ENCODE data around the gene RASGRP2. TPM values are rescaled to one million over a fixed set of nuclear protein-coding genes. Genes with fewer than 3 reads are reported as not detected.

The RASGRP2 gene
- total RNA-seq, 1 experiment from 2014 or later = 26.9 TPM

DNA sequence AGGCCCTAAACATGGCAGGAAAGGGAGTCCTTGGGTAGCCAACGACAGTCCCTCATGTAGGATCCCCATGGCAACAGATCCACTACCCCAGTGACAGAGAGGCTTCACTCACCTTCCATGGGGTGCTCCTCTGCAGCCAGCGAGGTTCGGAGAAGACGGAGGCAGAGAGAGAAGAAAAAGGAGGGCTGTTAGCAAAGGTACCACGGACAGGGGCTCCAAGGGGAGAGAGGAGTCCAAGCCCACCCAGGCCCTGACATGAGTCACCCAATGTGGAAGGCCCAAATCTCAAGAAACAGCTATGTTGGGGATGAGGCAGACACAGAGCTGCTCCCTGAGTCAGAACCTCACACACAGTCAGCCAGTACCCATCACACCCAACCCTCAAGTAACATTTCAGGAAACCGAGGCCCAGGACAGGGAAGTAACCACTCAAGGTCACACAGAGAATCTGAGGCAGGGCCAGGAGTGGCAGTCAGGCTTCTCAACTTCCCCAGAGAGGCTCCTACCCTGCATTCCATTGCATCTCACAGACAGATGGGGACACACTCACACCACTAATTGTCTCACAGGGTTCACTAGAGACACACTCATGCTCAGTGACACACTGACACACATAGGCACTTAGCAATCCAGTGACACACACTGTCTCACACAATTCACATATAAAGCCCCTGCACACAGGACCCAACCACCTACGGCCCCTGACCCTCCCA lies 46.1 kb downstream of the RASGRP2 start:
- WGBS (ENCODE audit: extremely low coverage, insufficient read length, low lambda C conversion rate) = no CpG with 5 or more reads among the region's 7 CpGs
- H3K23ac ChIP-seq (ENCODE audit: insufficient read length, low read depth, low read length) = no peak overlapping the region
- DNase-seq = no peak

More for the DNA sequence above, 46.1 kb downstream of the RASGRP2 start:
- Mint-ChIP-seq H3K27me3 (ENCODE audit: low read depth) (peaks cover 70% of the 10 kb centered on the region), H3K27ac (no peak overlapping the region), H3K36me3 (ENCODE audit: insufficient read depth in 1 of 3, low read depth in 3 of 3) (0 out of 7 replicates have a peak, but pooled peaks cover 0 to 3% (median 2%) of the 10 kb centered on the region in 3 experiments), H3K9me3 (peaks cover 3 to 4% of the 10 kb centered on the region in 2 experiments; a peak in 4 of 5 replicates), H3K4me1 (peaks cover 10 to 16% of the 10 kb centered on the region in 2 experiments), H3K4me3 (no peak overlapping the region)
- H2BK120ac ChIP-seq (ENCODE audit: low read depth, low read length, poor library complexity, severe bottlenecking) = no peak overlapping the region
- H3T11ph ChIP-seq (ENCODE audit: low read length) = no peak overlapping the region
- H3K9me3 ChIP-seq (ENCODE audit: control insufficient read depth, low read depth, low read length) = no peaks in the 10 kb centered on the region
- no peaks in the 10 kb centered on the region for H3K79me1 ChIP-seq (ENCODE audit: insufficient read depth, low read depth, low read length, poor library complexity, severe bottlenecking)
- H4K20me1 ChIP-seq (ENCODE audit: control insufficient read depth, insufficient read depth, insufficient read length) = no peaks in the 10 kb centered on the region
- H2AK5ac ChIP-seq (ENCODE audit: insufficient read length, low read length) = no peak overlapping the region
- no peaks in the 10 kb centered on the region for H3K27me3 ChIP-seq (ENCODE audit: insufficient read depth, low read length)
- no peak overlapping the region for H3K27ac ChIP-seq (ENCODE audit: insufficient read length, low read depth, low read length)
- no peaks in the 10 kb centered on the region for H3K23me2 ChIP-seq (ENCODE audit: insufficient read length, low read depth, low read length, poor library complexity, severe bottlenecking)
- H2BK5ac ChIP-seq (ENCODE audit: insufficient read length, low read length) = no peak overlapping the region
- no peak overlapping the region for H3K18ac ChIP-seq (ENCODE audit: insufficient read length, low read depth, low read length)
- H4K91ac ChIP-seq (ENCODE audit: insufficient read length, low read depth, low read length) = no peak overlapping the region
- H3K56ac ChIP-seq (ENCODE audit: insufficient read length, low read depth, low read length) = no peak overlapping the region
- no peak overlapping the region for H2AFZ ChIP-seq (ENCODE audit: low read length)
- H3K4me1 ChIP-seq (ENCODE audit: insufficient read depth, low read length) = no peaks in the 10 kb centered on the region
- no peak overlapping the region for H3K4me2 ChIP-seq (ENCODE audit: insufficient read depth, insufficient read length, low read length)
- no peak overlapping the region for H3K14ac ChIP-seq (ENCODE audit: insufficient read depth, low read length)
- H2BK20ac ChIP-seq (ENCODE audit: low read depth, low read length, poor library complexity, severe bottlenecking) = no peak overlapping the region
- H3K79me2 ChIP-seq (ENCODE audit: insufficient read depth, low read length) = no peaks in the 10 kb centered on the region
- H3K9ac ChIP-seq (ENCODE audit: extremely low read depth, insufficient read length, low read length) = no peak overlapping the region
- TF ChIP-seq, protein P1, sequence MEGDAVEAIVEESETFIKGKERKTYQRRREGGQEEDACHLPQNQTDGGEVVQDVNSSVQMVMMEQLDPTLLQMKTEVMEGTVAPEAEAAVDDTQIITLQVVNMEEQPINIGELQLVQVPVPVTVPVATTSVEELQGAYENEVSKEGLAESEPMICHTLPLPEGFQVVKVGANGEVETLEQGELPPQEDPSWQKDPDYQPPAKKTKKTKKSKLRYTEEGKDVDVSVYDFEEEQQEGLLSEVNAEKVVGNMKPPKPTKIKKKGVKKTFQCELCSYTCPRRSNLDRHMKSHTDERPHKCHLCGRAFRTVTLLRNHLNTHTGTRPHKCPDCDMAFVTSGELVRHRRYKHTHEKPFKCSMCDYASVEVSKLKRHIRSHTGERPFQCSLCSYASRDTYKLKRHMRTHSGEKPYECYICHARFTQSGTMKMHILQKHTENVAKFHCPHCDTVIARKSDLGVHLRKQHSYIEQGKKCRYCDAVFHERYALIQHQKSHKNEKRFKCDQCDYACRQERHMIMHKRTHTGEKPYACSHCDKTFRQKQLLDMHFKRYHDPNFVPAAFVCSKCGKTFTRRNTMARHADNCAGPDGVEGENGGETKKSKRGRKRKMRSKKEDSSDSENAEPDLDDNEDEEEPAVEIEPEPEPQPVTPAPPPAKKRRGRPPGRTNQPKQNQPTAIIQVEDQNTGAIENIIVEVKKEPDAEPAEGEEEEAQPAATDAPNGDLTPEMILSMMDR (conservative IDR thresholded peaks at IDR 0.05) = no peak
- no peak overlapping the region for H2BK15ac ChIP-seq (ENCODE audit: low read depth, low read length)
- H2BK12ac ChIP-seq (ENCODE audit: insufficient read length, low read depth, low read length) = no peak overlapping the region
- H4K5ac ChIP-seq (ENCODE audit: insufficient read length, low read depth, low read length) = no peak overlapping the region
- no peak overlapping the region for H3K4ac ChIP-seq (ENCODE audit: low read depth, low read length)
- no peak overlapping the region for H4K8ac ChIP-seq (replicated peaks; ENCODE audit: insufficient read length, low read depth, low read length)
